Measurements from ENCODE around the gene GALNT13. TPM values are rescaled to one million over a fixed set of nuclear protein-coding genes. Genes with fewer than 3 reads are reported as not detected.
A peak's percentile ranks its signal among the peaks of the same experiment; 100 is the strongest.

GALNT13 gene
- total and polyA plus RNA-seq, 5 donors: 0.91 to 4.6 (median 3.6) TPM

DNA sequence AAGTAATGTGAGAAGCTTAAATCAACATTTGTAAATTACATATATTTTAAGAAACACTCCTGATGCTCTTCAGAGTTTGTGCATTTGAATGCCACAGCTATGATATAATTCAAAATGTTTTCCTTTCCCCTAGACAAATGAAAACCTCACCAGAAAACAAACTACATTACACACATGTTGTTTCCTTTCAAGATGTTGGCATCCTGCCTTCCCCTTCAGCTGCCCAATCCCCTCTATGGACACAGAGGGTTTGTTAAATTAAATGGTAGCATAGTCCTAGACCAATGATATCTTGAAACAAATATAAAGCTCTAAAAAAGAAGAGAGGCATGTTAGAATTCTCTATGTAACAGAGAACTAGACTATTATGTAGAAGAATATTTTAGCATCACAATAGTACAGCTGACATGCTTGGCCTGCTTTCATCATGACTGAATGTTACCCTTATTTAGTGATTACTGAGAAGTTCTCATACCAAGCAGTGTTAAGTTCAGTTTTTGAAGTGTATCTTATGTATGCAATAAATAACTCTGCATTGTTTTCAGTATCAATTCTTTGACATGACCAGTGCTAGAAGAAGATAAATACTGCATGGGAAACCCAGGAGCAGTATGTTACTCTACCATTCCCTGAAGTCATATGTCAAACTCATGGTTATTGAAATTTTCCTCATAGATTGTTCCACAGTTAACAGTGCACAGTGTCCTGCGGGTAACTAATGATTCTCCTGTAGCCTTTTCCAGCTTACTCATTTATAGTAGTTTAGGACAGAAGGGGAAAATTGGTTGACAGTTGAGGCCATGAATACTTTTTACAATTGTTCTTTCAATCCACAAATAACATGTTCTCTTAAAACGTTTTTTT lies 510.4 kb downstream of the GALNT13 start:
- Histone ChIP-seq H3K27ac (ENCODE audit: low read length) (no peak overlapping the region), H3K4me1 (ENCODE audit: control insufficient read depth, insufficient read depth, low read length) (no peaks in the 10 kb centered on the region), H3K9me3 (ENCODE audit: control insufficient read depth, low read length) (no peaks in the 10 kb centered on the region), H3K27me3 (ENCODE audit: control insufficient read depth, insufficient read depth) (no peaks in the 10 kb centered on the region), H3K4me3 (ENCODE audit: low read length) (no peak overlapping the region)
- WGBS: 49% methylated on average over 2 of the region's 2 CpGs
- DNase-seq (no peak), ATAC-seq (no peak)
- intact Hi-C loops (cut with DNase I): no loop called here

- intact Hi-C loops (cut with DNase I): no loop called here
- no peaks in the 10 kb centered on the region for H3K4me1 ChIP-seq (ENCODE audit: control insufficient read depth, insufficient read depth, low read length)
- ATAC-seq: no peak
- H3K27me3 ChIP-seq (ENCODE audit: control insufficient read depth, insufficient read depth): no peaks in the 10 kb centered on the region
- no peak overlapping the region for H3K27ac ChIP-seq (ENCODE audit: low read length)
- DNase-seq: no peak
- H3K4me3 ChIP-seq (ENCODE audit: low read length): no peak overlapping the region
- no peaks in the 10 kb centered on the region for H3K9me3 ChIP-seq (ENCODE audit: control insufficient read depth, low read length)
Measured at GRCh38 chr2:154386186-154386585, 514.5 kb downstream of the GALNT13 start.

DNA sequence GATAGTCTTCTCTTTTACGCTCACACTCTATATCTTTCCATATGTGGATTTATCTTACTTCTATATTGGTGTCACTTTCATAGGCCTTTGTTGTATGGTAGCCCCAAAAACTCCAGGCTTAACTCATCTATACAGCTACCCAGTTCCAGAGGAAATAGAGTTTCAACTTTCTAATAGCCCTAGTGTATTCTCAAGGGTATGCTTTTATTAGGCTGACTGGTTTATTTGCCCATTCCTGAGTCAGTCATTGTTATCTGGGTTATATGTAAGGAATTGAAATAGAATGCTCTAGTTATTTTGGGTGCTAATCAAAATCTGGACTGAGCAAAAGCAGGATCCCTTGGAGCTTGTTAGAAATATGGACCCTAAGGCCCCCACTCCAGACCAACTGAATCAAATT lies 519.3 kb downstream of the GALNT13 start:
- intact Hi-C loops (cut with DNase I): no loop called here

DNA sequence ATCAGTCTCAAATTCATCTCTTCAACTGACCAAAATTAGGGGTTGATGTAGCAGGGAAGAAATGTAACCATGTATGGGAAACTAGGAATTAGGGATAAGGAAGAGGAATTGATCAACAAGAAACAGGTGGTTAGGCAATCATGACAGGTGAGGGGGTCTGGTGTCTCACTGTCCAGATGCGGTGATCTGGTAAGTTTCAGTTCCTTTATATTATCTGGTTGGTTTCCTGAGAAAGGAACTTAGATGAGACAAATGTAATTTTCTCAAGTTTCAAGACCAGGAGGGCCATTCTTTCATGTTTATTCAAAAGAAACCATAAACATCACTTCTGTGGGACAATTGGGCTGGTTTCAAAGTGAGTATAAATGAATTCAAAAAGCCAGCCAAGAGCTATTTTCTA lies 520.5 kb downstream of the GALNT13 start:
- DNase-seq (no peak), ATAC-seq (no peak)
- Histone ChIP-seq H3K27ac (ENCODE audit: low read length) (no peak overlapping the region), H3K4me3 (ENCODE audit: low read length) (no peak overlapping the region), H3K9me3 (ENCODE audit: control insufficient read depth, low read length) (no peaks in the 10 kb centered on the region), H3K4me1 (ENCODE audit: control insufficient read depth, insufficient read depth, low read length) (no peaks in the 10 kb centered on the region), H3K27me3 (ENCODE audit: control insufficient read depth, insufficient read depth) (no peaks in the 10 kb centered on the region)
- WGBS: 63% methylated on average over 1 of the region's 1 CpG
- intact Hi-C loops (cut with DNase I): no loop called here

More for the DNA sequence above, 519.3 kb downstream of the GALNT13 start:
- Histone ChIP-seq H3K9me3 (ENCODE audit: control insufficient read depth, low read length) (no peaks in the 10 kb centered on the region), H3K27me3 (ENCODE audit: control insufficient read depth, insufficient read depth) (no peaks in the 10 kb centered on the region), H3K4me1 (ENCODE audit: control insufficient read depth, insufficient read depth, low read length) (no peaks in the 10 kb centered on the region), H3K4me3 (ENCODE audit: low read length) (no peak overlapping the region), H3K27ac (ENCODE audit: low read length) (no peak overlapping the region)
- ATAC-seq: no peak
- 92% methylated on average over 1 of the region's 1 CpG for WGBS
- DNase-seq: no peak

- no peak overlapping the region for H3K4me3 ChIP-seq (ENCODE audit: low read length)
- 87% methylated on average over 3 of the region's 3 CpGs for WGBS
- DNase-seq (no peak), ATAC-seq (no peak)
- intact Hi-C loops (cut with DNase I): no loop called here
- no peaks in the 10 kb centered on the region for H3K4me1 ChIP-seq (ENCODE audit: control insufficient read depth, insufficient read depth, low read length)
- no peaks in the 10 kb centered on the region for H3K9me3 ChIP-seq (ENCODE audit: control insufficient read depth, low read length)
- H3K27me3 ChIP-seq (ENCODE audit: control insufficient read depth, insufficient read depth): no peaks in the 10 kb centered on the region
- H3K27ac ChIP-seq (ENCODE audit: low read length): no peak overlapping the region
Measured at GRCh38 chr2:154394600-154394999, 522.9 kb downstream of the GALNT13 start.

DNA sequence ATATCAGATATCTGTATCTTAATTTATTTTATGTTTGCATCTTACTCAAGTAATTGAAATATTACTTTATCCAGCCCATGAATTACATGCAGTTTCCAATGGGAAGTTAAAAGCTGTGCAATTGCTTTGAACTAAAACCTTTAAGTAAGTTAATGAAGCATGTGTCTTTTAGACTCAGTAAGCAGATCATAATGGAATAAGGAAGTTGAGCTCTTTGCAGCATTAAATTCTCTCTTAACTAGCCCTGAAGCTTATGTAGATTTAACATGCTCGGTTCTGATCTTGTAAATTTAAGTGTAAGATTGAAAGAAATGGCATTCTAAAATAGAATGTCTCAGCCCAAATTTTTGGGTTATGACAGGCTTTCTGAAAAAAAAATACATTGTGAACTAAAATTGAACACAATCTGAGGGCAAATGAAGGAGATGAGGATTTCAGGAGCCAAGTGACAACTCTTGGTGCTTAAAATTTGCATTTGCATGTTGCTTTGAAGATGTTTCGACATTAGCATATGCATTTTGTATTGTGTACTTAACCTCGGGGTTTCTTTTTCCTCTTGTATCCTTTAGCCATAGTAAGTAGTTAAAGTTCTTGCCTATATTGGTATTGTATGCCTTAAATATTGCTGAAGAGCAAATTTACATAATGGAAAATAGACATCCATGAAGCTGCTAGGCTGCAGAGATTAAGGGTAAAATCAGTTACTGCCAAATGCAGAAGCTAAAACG lies 529.0 kb downstream of the GALNT13 start:
- H3K4me3 ChIP-seq (ENCODE audit: low read length): no peak overlapping the region
- H3K4me1 ChIP-seq (ENCODE audit: control insufficient read depth, insufficient read depth, low read length): no peaks in the 10 kb centered on the region
- DNase-seq (no peak), ATAC-seq (no peak)
- no peaks in the 10 kb centered on the region for H3K9me3 ChIP-seq (ENCODE audit: control insufficient read depth, low read length)
- no peak overlapping the region for H3K27ac ChIP-seq (ENCODE audit: low read length)
- H3K27me3 ChIP-seq (ENCODE audit: control insufficient read depth, insufficient read depth): no peaks in the 10 kb centered on the region
- intact Hi-C loops (cut with DNase I): loop anchor here in 1 of 4 donors (5.0 kb wide), 1 partner anchor 912 kb away; no protein-coding TSS in a partner anchor
- 53% methylated on average over 4 of the region's 4 CpGs for WGBS

DNA sequence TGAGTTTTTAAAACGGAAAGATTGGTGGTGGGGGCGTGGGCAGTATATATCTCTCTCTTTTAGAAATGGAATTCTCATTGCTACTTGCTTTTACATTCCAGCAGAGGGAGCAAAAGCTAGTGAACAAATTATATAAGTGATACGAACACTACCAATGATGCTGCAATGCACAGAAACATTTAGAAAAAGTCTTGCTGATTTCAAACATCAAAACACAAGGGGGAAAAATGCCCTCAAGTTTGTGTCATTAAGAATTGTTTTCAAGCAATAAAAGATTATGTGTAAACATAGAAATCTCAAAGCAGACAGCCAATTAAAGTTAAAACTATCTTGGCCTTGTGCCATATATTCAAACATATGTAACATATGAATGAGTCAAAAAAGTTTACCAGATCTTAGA lies 530.5 kb downstream of the GALNT13 start:
- DNase-seq: no peak
- intact Hi-C loops (cut with DNase I): loop anchor here in 1 of 4 donors (5.0 kb wide), 1 partner anchor 910 kb away; no protein-coding TSS in a partner anchor
- no peaks in the 10 kb centered on the region for H3K9me3 ChIP-seq (ENCODE audit: control insufficient read depth, low read length)
- no peaks in the 10 kb centered on the region for H3K27me3 ChIP-seq (ENCODE audit: control insufficient read depth, insufficient read depth)
- H3K4me3 ChIP-seq (ENCODE audit: low read length): no peak overlapping the region
- no peaks in the 10 kb centered on the region for H3K4me1 ChIP-seq (ENCODE audit: control insufficient read depth, insufficient read depth, low read length)
- 11% methylated on average over 3 of the region's 3 CpGs for WGBS
- no peak overlapping the region for H3K27ac ChIP-seq (ENCODE audit: low read length)
- no peak for ATAC-seq

DNA sequence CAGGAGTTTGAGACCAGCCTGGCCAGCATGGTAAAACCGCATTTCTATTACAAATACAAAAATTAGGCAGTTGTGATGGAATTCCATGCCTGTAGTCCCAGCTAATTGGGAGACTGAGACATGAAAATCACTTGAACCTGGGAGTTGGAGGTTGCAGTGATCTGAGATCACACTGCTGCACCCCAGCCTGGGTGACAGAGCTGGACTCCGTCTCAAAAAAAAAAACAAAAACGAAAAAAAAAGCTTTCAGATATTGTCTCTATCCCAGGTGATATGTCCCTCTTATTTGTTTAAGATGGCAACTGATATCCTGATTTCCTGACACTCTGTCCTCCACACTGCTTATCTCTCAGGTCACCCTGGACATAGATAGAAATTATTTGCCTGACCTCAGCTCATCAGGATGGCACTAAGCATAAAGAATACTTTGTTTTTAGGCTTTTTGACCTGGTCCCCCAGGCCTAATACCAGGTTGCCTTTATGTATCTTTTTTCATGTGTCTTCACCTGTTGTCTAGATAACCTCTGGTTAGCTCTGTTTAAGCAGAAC lies 531.6 kb downstream of the GALNT13 start:
- intact Hi-C loops (cut with DNase I): loop anchor here in 1 of 4 donors (5.0 kb wide), 1 partner anchor 909 kb away; no protein-coding TSS in a partner anchor
- no peaks in the 10 kb centered on the region for H3K9me3 ChIP-seq (ENCODE audit: control insufficient read depth, low read length)
- H3K4me1 ChIP-seq (ENCODE audit: control insufficient read depth, insufficient read depth, low read length): no peaks in the 10 kb centered on the region
- H3K4me3 ChIP-seq (ENCODE audit: low read length): no peak overlapping the region
- no peak overlapping the region for H3K27ac ChIP-seq (ENCODE audit: low read length)
- DNase-seq: no peak
- no peak for ATAC-seq
- H3K27me3 ChIP-seq (ENCODE audit: control insufficient read depth, insufficient read depth): no peaks in the 10 kb centered on the region
- 86% methylated on average over 3 of the region's 3 CpGs for WGBS

DNA sequence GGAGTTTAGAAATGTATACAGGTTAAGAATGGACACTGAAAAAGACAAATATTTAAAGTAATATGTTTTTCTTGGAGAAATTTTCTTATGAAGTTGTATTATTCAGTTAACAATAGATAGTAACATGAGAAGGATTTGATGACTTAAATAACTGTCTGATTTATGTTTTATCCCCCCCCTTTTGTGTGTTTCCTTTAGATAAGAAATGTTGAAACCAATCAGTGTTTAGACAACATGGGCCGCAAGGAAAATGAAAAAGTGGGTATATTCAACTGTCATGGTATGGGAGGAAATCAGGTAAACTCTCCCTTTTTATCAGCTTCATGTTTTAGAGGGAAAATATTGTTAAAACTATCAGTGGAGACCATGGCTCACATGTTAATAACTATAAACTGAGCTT lies 537.1 kb downstream of the GALNT13 start:
- ATAC-seq: no peak

DNA sequence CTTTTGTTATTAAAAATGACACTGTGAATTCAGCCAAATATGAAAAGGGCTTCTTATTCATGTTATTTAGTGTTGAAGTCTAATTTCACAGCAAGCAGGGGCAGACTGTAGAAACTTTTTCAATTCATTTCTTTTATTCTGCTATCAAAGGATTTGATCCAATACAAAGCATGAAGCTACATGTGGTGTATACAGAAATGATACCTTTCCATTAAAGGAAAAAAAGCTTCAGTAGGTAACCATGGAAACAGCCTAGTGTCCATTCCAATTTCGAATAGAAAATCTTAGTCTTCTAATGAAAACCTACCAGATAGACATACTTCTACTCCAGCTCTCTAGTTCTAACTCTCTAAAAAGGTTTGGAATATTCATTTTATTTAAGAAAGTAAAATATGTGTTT lies 550.5 kb downstream of the GALNT13 start:
- H3K9me3 ChIP-seq (ENCODE audit: control insufficient read depth, low read length): no peaks in the 10 kb centered on the region
- ATAC-seq (no peak), DNase-seq (no peak)
- WGBS: 84% methylated on average over 1 of the region's 1 CpG
- no peaks in the 10 kb centered on the region for H3K4me1 ChIP-seq (ENCODE audit: control insufficient read depth, insufficient read depth, low read length)
- intact Hi-C loops (cut with DNase I): no loop called here
- no peak overlapping the region for H3K27ac ChIP-seq (ENCODE audit: low read length)
- H3K4me3 ChIP-seq (ENCODE audit: low read length): no peak overlapping the region
- no peaks in the 10 kb centered on the region for H3K27me3 ChIP-seq (ENCODE audit: control insufficient read depth, insufficient read depth)

More for the DNA sequence above, 537.1 kb downstream of the GALNT13 start:
- H3K27ac ChIP-seq (ENCODE audit: low read length): no peak overlapping the region
- no peaks in the 10 kb centered on the region for H3K27me3 ChIP-seq (ENCODE audit: control insufficient read depth, insufficient read depth)
- no peak overlapping the region for H3K4me3 ChIP-seq (ENCODE audit: low read length)
- WGBS: 52% methylated on average over 1 of the region's 1 CpG
- intact Hi-C loops (cut with DNase I): no loop called here
- no peaks in the 10 kb centered on the region for H3K4me1 ChIP-seq (ENCODE audit: control insufficient read depth, insufficient read depth, low read length)
- no peaks in the 10 kb centered on the region for H3K9me3 ChIP-seq (ENCODE audit: control insufficient read depth, low read length)
- DNase-seq: no peak

DNA sequence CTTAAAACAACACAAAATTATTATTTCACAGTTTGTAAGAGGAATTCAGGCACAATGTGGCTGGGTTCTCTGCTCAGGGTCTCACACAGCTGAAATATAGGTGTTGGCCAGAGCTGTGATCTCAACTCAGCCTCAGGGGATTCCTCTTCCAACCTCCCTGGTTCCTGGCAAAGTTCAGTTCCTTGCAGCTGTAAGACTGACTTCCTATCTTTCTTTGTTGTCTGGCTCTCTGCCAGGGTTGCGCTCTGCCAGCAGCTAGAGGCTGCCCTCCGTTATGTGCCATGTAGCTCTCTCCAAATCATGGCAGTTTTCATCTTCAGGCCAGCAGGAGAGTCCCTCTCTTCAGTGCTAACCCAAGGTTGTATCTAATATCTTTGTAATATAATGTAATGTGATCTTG lies 554.3 kb downstream of the GALNT13 start:
- DNase-seq (peak; percentile 29 to 56 (median 39)), ATAC-seq (no peak)
- WGBS: 21% methylated on average over 2 of the region's 2 CpGs
- Histone ChIP-seq H3K27me3 (ENCODE audit: control insufficient read depth, insufficient read depth) (no peaks in the 10 kb centered on the region), H3K4me1 (ENCODE audit: control insufficient read depth, insufficient read depth, low read length) (no peaks in the 10 kb centered on the region), H3K9me3 (ENCODE audit: control insufficient read depth, low read length) (no peaks in the 10 kb centered on the region), H3K4me3 (ENCODE audit: low read length) (no peak overlapping the region), H3K27ac (ENCODE audit: low read length) (no peak overlapping the region)
- intact Hi-C loops (cut with DNase I): no loop called here

Data from right cardiac atrium (tissue), 5 donors.